ENCODE data around the gene FGF12. TPM values are rescaled to one million over a fixed set of nuclear protein-coding genes. Genes with fewer than 3 reads are reported as not detected.

The FGF12 gene
- total RNA-seq, 1 experiment from 2014 or later = 0.51 TPM

DNA sequence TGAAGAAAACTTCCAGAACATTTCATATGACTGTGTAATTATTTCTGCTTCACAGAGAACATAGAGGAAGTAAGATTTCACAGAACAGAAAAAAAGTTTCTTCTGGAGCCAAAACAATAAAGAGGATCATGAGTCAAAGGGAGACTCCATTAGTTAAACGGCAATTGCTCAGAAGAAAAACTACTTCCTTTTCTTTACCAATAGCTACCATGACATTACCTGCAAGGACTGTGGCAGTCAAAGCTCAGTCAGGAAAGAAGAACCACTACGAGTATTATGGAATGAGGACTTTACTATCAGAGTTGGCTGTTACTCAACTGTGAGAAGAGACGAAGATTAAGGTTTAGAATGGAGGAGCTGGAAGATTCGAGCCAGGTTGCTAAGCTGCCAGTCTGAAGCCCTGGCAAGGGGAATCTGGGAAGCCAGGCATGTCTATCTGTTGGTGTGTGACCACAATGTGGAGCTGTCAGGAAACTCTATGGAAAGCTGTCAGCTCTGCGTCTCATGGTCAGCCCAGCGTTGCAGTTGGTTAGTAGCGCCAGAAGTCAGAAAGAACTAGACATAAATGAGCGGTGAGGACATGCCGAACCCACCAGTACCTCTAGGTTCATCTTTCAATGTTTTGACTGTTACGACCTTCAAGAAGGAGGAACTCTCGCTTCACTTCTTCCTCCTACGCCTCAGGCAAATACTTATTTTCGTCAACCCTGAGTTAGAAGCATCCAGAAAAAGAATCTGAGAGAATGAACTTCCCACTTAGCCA lies 604.3 kb downstream of the FGF12 start:
- Histone ChIP-seq H3K36me3 (ENCODE audit: control insufficient read depth, insufficient read depth, low read length) (no peaks in the 10 kb centered on the region), H3K27me3 (ENCODE audit: control insufficient read depth, insufficient read depth, low read length) (no peaks in the 10 kb centered on the region), H3K9me3 (ENCODE audit: control insufficient read depth, insufficient read depth, low read depth, low read length) (no peaks in the 10 kb centered on the region), H3K27ac (ENCODE audit: low read length) (no peak overlapping the region), H3K4me1 (ENCODE audit: control insufficient read depth, insufficient read depth, low read length) (no peaks in the 10 kb centered on the region), H3K4me3 (ENCODE audit: low read depth in 2 of 2, low read length in 2 of 2) (no peak overlapping the region)
- DNase-seq (ENCODE audit: low read depth, low spot score) (no peak), ATAC-seq (no peak)
- POLR2A ChIA-PET = no interaction called here
- BruUV-seq (replicated peaks) = no TSS peak
- intact Hi-C loops (cut with micrococcal nuclease; ENCODE audit: unreplicated experiment) = no loop called here
- TF ChIP-seq, protein P1, sequence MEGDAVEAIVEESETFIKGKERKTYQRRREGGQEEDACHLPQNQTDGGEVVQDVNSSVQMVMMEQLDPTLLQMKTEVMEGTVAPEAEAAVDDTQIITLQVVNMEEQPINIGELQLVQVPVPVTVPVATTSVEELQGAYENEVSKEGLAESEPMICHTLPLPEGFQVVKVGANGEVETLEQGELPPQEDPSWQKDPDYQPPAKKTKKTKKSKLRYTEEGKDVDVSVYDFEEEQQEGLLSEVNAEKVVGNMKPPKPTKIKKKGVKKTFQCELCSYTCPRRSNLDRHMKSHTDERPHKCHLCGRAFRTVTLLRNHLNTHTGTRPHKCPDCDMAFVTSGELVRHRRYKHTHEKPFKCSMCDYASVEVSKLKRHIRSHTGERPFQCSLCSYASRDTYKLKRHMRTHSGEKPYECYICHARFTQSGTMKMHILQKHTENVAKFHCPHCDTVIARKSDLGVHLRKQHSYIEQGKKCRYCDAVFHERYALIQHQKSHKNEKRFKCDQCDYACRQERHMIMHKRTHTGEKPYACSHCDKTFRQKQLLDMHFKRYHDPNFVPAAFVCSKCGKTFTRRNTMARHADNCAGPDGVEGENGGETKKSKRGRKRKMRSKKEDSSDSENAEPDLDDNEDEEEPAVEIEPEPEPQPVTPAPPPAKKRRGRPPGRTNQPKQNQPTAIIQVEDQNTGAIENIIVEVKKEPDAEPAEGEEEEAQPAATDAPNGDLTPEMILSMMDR (IDR thresholded peaks at IDR 0.05) = no peak
- TF ChIP-seq POLR2AphosphoS5 (IDR thresholded peaks at IDR 0.05; ENCODE audit: low read depth, low read length) (no peak), REST (IDR thresholded peaks at IDR 0.05; ENCODE audit: insufficient read depth in 1 of 2, low read depth in 2 of 2, low read length in 1 of 2) (no peak), TCF7L2 (IDR thresholded peaks at IDR 0.05; ENCODE audit: low read depth, low read length) (no peak), SIN3A (IDR thresholded peaks at IDR 0.05; ENCODE audit: borderline replicate concordance, insufficient read depth, low read depth, low read length) (no peak)
- CTCF ChIA-PET = no interaction called here
- in situ Hi-C loops (cut with HindIII; ENCODE audit: low pct_unique_long_range_greater_than_20kb, low sequenced_read_pairs) = no loop called here

DNA sequence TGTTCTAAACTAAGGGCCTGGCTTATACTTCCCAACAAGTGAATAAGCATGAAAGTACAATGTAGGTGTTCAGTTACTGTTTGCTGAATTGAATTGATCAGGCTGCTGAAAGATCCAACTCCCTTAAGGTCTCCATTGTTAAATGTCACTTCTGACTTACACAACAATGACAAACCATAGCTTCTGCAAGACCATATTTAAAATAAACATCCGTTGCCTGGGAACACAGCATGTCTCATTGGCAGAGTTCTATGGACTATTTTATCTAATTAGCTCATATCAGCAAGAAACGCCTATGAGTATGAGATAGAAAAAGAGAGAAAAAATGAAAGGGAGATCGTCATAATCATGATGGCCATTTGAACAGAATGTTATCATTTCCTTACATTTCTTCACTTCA lies 605.4 kb downstream of the FGF12 start:
- no peak for TF ChIP-seq POLR2AphosphoS5 (IDR thresholded peaks at IDR 0.05; ENCODE audit: low read depth, low read length)
- no peak for TF ChIP-seq SIN3A (IDR thresholded peaks at IDR 0.05; ENCODE audit: borderline replicate concordance, insufficient read depth, low read depth, low read length)
- TF ChIP-seq, protein P1 (IDR thresholded peaks at IDR 0.05) = no peak
- no peak for TF ChIP-seq REST (IDR thresholded peaks at IDR 0.05; ENCODE audit: insufficient read depth in 1 of 2, low read depth in 2 of 2, low read length in 1 of 2)
- no peak for TF ChIP-seq TCF7L2 (IDR thresholded peaks at IDR 0.05; ENCODE audit: low read depth, low read length)
- no TSS peak for BruUV-seq (replicated peaks)
- H3K4me1 ChIP-seq (ENCODE audit: control insufficient read depth, insufficient read depth, low read length) = no peaks in the 10 kb centered on the region
- ATAC-seq (no peak), DNase-seq (ENCODE audit: low read depth, low spot score) (no peak)
- no peaks in the 10 kb centered on the region for H3K36me3 ChIP-seq (ENCODE audit: control insufficient read depth, insufficient read depth, low read length)
- in situ Hi-C loops (cut with HindIII; ENCODE audit: low pct_unique_long_range_greater_than_20kb, low sequenced_read_pairs) (no loop called here), intact Hi-C loops (cut with micrococcal nuclease; ENCODE audit: unreplicated experiment) (no loop called here)
- H3K9me3 ChIP-seq (ENCODE audit: control insufficient read depth, insufficient read depth, low read depth, low read length) = no peaks in the 10 kb centered on the region
- ChIA-PET CTCF (interaction anchor here (0.6 kb wide), 1 partner anchor 24 kb away, joined by 4 read pairs; no protein-coding TSS in a partner anchor), POLR2A (no interaction called here)
- H3K27ac ChIP-seq (ENCODE audit: low read length) = no peak overlapping the region
- no peak overlapping the region for H3K4me3 ChIP-seq (ENCODE audit: low read depth in 2 of 2, low read length in 2 of 2)
- no peaks in the 10 kb centered on the region for H3K27me3 ChIP-seq (ENCODE audit: control insufficient read depth, insufficient read depth, low read length)

Data from Panc1 (cell line).